Caki2 (cell line): Measurements from ENCODE around the gene CAMKK1. TPM values are rescaled to one million over a fixed set of nuclear protein-coding genes. Genes with fewer than 3 reads are reported as not detected.
A peak's percentile ranks its signal among the peaks of the same experiment; 100 is the strongest.

Experiments
- DNase-seq: peaks from one replicate; pipeline ENCODE4 v3.0.0-alpha.2; 2015; ENCODE audit warnings: low read depth
- in situ Hi-C: cut with HindIII; loops from 2 replicates; pipeline ENCODE4 v1.10.0; 2016; ENCODE audit warnings: low sequenced_read_pairs, low pct_unique_long_range_greater_than_20kb, mixed read lengths
- total RNA-seq: library from RNA; depleted of rRNA; stranded (reverse); fragments of >200 nt; shearing (Covaris generic); gene quantifications from 2 replicates; pipeline ENCODE4 v1.2.3, GENCODE V29; 2014; ENCODE audit warnings: low replicate concordance

The CAMKK1 gene
- total RNA-seq, 1 experiment from 2014 or later: 13.6 TPM

- no peak for DNase-seq
- in situ Hi-C loops: no loop called here
Measured at GRCh38 chr17:3904501-3904900, 11.6 kb upstream of the CAMKK1 start.

GRCh38 chr17:3903881-3904290 lies 11.0 kb upstream of the CAMKK1 start:
- in situ Hi-C loops: no loop called here
- DNase-seq: no peak

GRCh38 chr17:3903051-3903825 lies 10.4 kb upstream of the CAMKK1 start:
- in situ Hi-C loops: no loop called here
- DNase-seq: no peak

GRCh38 chr17:3900646-3901045 lies 7.8 kb upstream of the CAMKK1 start:
- no peak for DNase-seq
- in situ Hi-C loops: no loop called here

- in situ Hi-C loops: no loop called here
- DNase-seq: no peak
Measured at GRCh38 chr17:3897731-3898130, 4.9 kb upstream of the CAMKK1 start.

- no peak for DNase-seq
- in situ Hi-C loops: no loop called here
Measured at GRCh38 chr17:3896968-3897235, 4.0 kb upstream of the CAMKK1 start.

- in situ Hi-C loops: no loop called here
- no peak for DNase-seq
Measured at GRCh38 chr17:3896108-3896967, 3.5 kb upstream of the CAMKK1 start.

GRCh38 chr17:3895354-3895753 lies 2.5 kb upstream of the CAMKK1 start:
- DNase-seq: no peak
- in situ Hi-C loops: no loop called here

- in situ Hi-C loops: no loop called here
- DNase-seq: peak; percentile 41
Measured at GRCh38 chr17:3894911-3895343, 2.1 kb upstream of the CAMKK1 start.

- in situ Hi-C loops: no loop called here
- no peak for DNase-seq
Measured at GRCh38 chr17:3894188-3894587, 1.3 kb upstream of the CAMKK1 start.

- in situ Hi-C loops: no loop called here
Measured at GRCh38 chr17:3893720-3894116, 865 bp upstream of the CAMKK1 start.

GRCh38 chr17:3892095-3892998 lies 506 bp downstream of the CAMKK1 start:
- DNase-seq: peak; percentile 94
- in situ Hi-C loops: no loop called here

More at GRCh38 chr17:3893720-3894116, 865 bp upstream of the CAMKK1 start:
- DNase-seq: no peak

- DNase-seq: no peak
Measured at GRCh38 chr17:3891626-3892094, 1.2 kb downstream of the CAMKK1 start.

GRCh38 chr17:3890878-3891219 lies 2.0 kb downstream of the CAMKK1 start:
- no peak for DNase-seq
- in situ Hi-C loops: no loop called here

More at GRCh38 chr17:3891626-3892094, 1.2 kb downstream of the CAMKK1 start:
- in situ Hi-C loops: no loop called here

- in situ Hi-C loops: no loop called here
- peak; percentile 94 for DNase-seq
Measured at GRCh38 chr17:3890082-3890877, 2.6 kb downstream of the CAMKK1 start.

GRCh38 chr17:3889325-3890012 lies 3.4 kb downstream of the CAMKK1 start:
- no peak for DNase-seq
- in situ Hi-C loops: no loop called here
